Pancreas (tissue), 10 donors: Measurements from ENCODE around the gene RPL39L. TPM values are rescaled to one million over a fixed set of nuclear protein-coding genes. Genes with fewer than 3 reads are reported as not detected.
"Not testable (repeated sequence)": the region's sequence is repeated elsewhere in the genome, so short reads cannot be mapped to it uniquely, and the experiment has no call there.

Source experiments
- ATAC-seq, 4 donors: fragments of 200-7000 bp; cut with Tn5 transposase; one replicate each; pipeline versions ENCODE4 v1.8.0 to v1.9.1; 2020; ENCODE audit warnings: mild to moderate bottlenecking in 4 of 4, moderate library complexity in 4 of 4
- DNase-seq, 6 donors: peaks; one replicate each; pipeline ENCODE4 v3.0.0-alpha.2; 2020
- FAIRE-seq: peaks from 2 replicates; lab custom pipeline; 2012; peaks lifted over from hg19 to GRCh38; lab: Jason Lieb, UNC
- H3K27ac ChIP-seq, 4 donors: fragments of 200-600 bp; sonication (generic); 1 replicate in 3 of 4; 2 replicates in 1 of 4; pipeline versions ENCODE4 v1.5.0 to v1.8.0; 2020
- H3K27me3 ChIP-seq, 4 donors: fragments of 200-600 bp; one replicate each; pipeline ENCODE4 v1.8.0; 2021
- H3K36me3 ChIP-seq, 3 donors: fragments of 200-600 bp; sonication (generic) in 1 of 3; one replicate each; pipeline versions ENCODE4 v1.5.0 to v1.8.0; 2020 to 2021
- H3K4me1 ChIP-seq, 3 donors: fragments of 200-600 bp; one replicate each; pipeline ENCODE4 v1.8.0; 2021
- H3K4me3 ChIP-seq, 4 donors: fragments of 200-600 bp; sonication (generic) in 2 of 4; one replicate each; pipeline versions ENCODE4 v1.5.0 to v1.8.0; 2020 to 2021
- H3K9me3 ChIP-seq, 4 donors: fragments of 200-600 bp; one replicate each; pipeline ENCODE4 v1.8.0; 2021
- WGBS, 2 donors: extraction: QIAGEN DNeasy Blood & Tissue Kit; methylation state at CpG; one replicate each; pipeline ENCODE4 v1.1.7; 2013; 5-methylcytosine and 5-hydroxymethylcytosine counted together
- intact Hi-C, 3 donors: fragments of 100-400 bp; cut with DNase I; formaldehyde crosslinking; loops; one replicate each; pipeline versions ENCODE4 v1.11.1 to v1.14.2; 2022
- polyA plus RNA-seq, 2 donors: library from polyadenylated mRNA; stranded (reverse); fragments of 200-250 nt; gene quantifications; one replicate each; pipeline ENCODE4 v1.2.3, GENCODE V29; 2013
- total RNA-seq, 6 donors: library from RNA; stranded (reverse); fragmentation: NEBNext Ultra II Directional in 4 of 6; extraction: Animal tissue kit (Norgen Biotek cat#: 25700) in 4 of 6; gene quantifications; one replicate each; pipeline versions ENCODE4 v1.2.1 to v1.2.4, GENCODE V29; 2021 to 2023
- TF ChIP-seq, protein P1 (sequence below), 4 donors: fragments of 200-600 bp; sonication (generic) in 3 of 4; IDR thresholded peaks; one replicate each; pipeline versions ENCODE4 v1.5.0 to v1.8.0; 2021; ENCODE audit warnings: antibody characterized with exemption in 4 of 4
- donor health status: healthy with polysubstance abuse.
- donor health status: DM: no; HTN: no; CAD: no; lungs with moderate emphysema.
- donor health status: DM: no; HTN: no; CAD: no.
- donor health status: control.
- donor health status: control.
- donor health status: Bipolar disorder and iron deficiency.
- donor health status: DM: yes; HTN: yes; CAD: no.
- donor health status: DM: no; HTN: no; CAD: no.
- donor health status: DM: no; HTN: no; CAD: no.
- donor health status: DM: yes; HTN: yes; CAD: no.

Gene RPL39L
- total and polyA plus RNA-seq, 8 donors = 0.31 to 2.2 (median 0.90) TPM

DNA sequence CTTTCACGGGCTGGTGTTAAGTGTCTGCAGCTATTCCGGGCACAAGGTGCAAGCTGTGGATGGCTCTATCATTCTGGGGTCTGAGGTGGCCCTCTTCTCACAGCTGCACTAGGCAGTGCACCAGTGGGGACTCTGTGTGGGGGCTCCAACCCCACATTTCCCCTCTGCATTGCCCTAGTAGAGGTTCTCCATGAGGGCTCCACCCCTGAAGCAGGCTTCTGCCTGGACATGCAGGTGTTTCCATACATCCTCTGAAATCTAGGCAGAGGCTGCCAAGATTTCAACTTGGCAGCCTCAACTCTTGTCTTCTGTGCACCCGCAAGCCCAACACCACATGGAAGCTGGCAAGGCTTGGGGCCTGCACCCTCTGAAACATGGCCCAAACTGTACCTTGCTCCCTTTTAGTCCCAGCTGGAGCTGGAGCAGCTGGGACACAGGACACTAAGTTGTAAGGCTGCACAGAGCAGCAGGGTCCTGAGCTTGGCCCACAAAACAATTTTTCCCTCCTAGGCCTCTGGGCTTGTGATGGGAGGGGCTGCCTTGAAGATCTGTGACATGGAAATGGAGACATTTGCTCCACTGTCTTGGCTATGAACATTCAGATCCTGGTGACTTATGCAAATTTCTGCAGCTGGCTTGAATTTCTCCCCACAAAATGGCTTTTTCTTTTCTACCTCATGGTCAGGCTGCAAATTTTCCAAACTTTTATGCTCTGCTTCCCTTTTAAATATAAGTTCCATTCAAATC, 6.0 kb upstream of the RPL39L start:
- no peaks in the 10 kb centered on the region for H3K9me3 ChIP-seq
- TF ChIP-seq, protein P1, sequence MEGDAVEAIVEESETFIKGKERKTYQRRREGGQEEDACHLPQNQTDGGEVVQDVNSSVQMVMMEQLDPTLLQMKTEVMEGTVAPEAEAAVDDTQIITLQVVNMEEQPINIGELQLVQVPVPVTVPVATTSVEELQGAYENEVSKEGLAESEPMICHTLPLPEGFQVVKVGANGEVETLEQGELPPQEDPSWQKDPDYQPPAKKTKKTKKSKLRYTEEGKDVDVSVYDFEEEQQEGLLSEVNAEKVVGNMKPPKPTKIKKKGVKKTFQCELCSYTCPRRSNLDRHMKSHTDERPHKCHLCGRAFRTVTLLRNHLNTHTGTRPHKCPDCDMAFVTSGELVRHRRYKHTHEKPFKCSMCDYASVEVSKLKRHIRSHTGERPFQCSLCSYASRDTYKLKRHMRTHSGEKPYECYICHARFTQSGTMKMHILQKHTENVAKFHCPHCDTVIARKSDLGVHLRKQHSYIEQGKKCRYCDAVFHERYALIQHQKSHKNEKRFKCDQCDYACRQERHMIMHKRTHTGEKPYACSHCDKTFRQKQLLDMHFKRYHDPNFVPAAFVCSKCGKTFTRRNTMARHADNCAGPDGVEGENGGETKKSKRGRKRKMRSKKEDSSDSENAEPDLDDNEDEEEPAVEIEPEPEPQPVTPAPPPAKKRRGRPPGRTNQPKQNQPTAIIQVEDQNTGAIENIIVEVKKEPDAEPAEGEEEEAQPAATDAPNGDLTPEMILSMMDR (IDR thresholded peaks at IDR 0.05) = no peak
- no peak overlapping the region for H3K4me3 ChIP-seq
- 80 to 82% methylated on average over 3 of the region's 3 CpGs for WGBS, 2 donors
- ATAC-seq (no peak), FAIRE-seq (no peak), DNase-seq (no peak)
- H3K27ac ChIP-seq = no peak overlapping the region
- no peaks in the 10 kb centered on the region for H3K27me3 ChIP-seq
- no peaks in the 10 kb centered on the region for H3K4me1 ChIP-seq
- no peaks in the 10 kb centered on the region for H3K36me3 ChIP-seq
- intact Hi-C loops = no loop called here

DNA sequence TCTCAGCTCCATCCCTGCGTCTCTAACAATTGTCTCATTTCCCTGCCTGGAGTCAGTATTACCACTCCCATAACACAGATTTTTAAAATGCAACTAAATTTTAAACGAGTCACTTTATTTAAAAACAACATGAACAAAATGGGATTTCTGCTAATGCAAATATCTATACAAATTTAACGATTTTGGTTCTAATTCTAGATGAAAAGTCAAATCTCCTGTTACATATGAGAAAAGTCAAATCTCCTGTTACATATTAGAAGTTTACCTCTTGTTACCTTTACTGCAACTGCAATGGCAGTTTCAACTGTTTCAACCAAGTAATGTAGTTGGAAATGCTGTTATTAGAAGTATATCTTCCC, 578 bp upstream of the RPL39L start:
- ATAC-seq (no peak), DNase-seq (no peak), FAIRE-seq (no peak)
- Histone ChIP-seq H3K9me3 (no peaks in the 10 kb centered on the region), H3K4me3 (peak overlapping the region; percentile 26 to 54 (median 44)), H3K27ac (peak overlapping the region in 1 of 4 donors; percentile 15), H3K36me3 (no peaks in the 10 kb centered on the region), H3K27me3 (no peaks in the 10 kb centered on the region), H3K4me1 (no peaks in the 10 kb centered on the region)
- 28 to 30% methylated on average over 3 of the region's 3 CpGs for WGBS, 2 donors
- intact Hi-C loops = no loop called here
- TF ChIP-seq, protein P1 (IDR thresholded peaks at IDR 0.05) = peak in 2 of 4 donors; percentile 1 to 4

DNA sequence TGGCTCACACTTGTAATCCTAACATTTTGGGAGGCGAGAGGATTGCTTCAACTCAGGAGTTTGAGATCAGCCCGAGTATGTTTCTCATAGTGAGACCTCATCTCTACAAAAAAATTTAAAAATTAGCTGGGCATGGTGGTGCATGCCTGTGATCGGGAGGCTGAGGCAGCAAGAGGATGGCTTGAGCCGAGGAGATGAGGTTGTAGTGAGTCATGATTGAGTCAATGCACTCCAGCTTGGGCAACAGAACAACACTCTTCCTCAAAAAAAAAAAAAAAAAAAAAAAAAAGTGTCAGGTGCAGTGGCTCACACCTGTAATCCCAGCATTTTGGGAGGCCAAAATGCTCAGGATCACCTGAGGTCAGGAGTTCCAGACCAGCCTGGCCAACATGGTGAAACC, 2.4 kb downstream of the RPL39L start:
- TF ChIP-seq, protein P1 (IDR thresholded peaks at IDR 0.05) = no peak

DNA sequence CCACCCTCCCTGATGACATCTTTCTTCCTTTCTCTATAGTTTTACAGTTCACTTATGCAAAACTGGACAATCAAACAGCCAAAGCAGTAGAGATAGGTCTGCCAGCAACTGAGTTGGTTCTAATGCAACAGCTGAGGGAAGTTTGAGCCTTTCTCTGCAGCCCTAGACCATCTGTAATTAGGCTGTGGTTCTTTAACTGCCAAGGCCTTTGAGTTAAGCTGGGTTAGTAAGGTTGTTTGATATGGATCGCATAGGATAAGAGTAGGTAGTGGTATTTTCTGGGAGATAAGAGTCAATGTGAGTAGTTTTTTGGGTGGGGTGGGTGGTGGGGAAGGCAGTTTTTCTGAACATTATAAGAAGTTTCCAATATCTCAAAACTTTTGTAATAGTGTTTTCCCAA, 3.0 kb downstream of the RPL39L start:
- DNase-seq = no peak
- Histone ChIP-seq H3K27ac (no peak overlapping the region), H3K9me3 (no peaks in the 10 kb centered on the region), H3K36me3 (no peaks in the 10 kb centered on the region), H3K4me3 (no peak overlapping the region), H3K4me1 (no peaks in the 10 kb centered on the region), H3K27me3 (no peaks in the 10 kb centered on the region)
- ATAC-seq = no peak
- TF ChIP-seq, protein P1 (IDR thresholded peaks at IDR 0.05) = no peak
- intact Hi-C loops = no loop called here
- FAIRE-seq = no peak
- WGBS, 2 donors = 87 to 89% methylated on average over 1 of the region's 1 CpG

More for the DNA sequence above, 2.4 kb downstream of the RPL39L start:
- ATAC-seq = no peak
- no peaks in the 10 kb centered on the region for H3K27me3 ChIP-seq
- no peak for DNase-seq
- no peaks in the 10 kb centered on the region for H3K36me3 ChIP-seq
- no peak overlapping the region for H3K4me3 ChIP-seq
- H3K4me1 ChIP-seq = no peaks in the 10 kb centered on the region
- no peak overlapping the region for H3K27ac ChIP-seq
- H3K9me3 ChIP-seq = no peaks in the 10 kb centered on the region
- WGBS, 2 donors = 82 to 86% methylated on average over 4 of the region's 4 CpGs
- intact Hi-C loops = no loop called here
- no peak for FAIRE-seq

DNA sequence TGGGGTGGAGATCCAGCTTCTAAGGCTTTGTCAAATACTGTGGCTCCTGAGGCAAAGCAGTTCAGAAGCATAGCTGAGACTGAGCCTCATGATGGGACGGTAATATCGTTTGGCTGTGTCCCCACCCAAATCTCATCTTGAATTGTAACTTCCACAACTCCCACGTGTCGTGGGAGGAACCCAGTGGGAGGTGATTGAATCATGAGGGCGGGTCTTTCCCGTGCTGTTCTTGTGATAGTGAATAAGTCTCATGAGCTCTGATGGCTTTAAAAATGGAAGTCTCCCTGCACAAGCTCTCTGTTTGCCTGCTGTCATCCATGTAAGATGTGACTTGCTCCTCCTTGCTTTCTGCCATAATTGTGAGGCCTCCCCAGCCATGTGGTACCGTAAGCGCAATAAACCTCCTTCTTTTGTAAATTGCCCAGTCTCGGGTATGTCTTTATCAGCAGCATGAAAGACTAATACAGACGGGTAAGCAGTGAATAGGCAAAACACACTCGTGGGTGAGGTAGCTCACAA, 4.1 kb downstream of the RPL39L start:
- intact Hi-C loops, ATAC-seq, H3K36me3 ChIP-seq, H3K4me1 ChIP-seq, H3K27ac ChIP-seq, H3K4me3 ChIP-seq, DNase-seq, H3K27me3 ChIP-seq, H3K9me3 ChIP-seq, FAIRE-seq: not testable (repeated sequence)
- WGBS, 2 donors = 84 to 85% methylated on average over 11 of the region's 11 CpGs

DNA sequence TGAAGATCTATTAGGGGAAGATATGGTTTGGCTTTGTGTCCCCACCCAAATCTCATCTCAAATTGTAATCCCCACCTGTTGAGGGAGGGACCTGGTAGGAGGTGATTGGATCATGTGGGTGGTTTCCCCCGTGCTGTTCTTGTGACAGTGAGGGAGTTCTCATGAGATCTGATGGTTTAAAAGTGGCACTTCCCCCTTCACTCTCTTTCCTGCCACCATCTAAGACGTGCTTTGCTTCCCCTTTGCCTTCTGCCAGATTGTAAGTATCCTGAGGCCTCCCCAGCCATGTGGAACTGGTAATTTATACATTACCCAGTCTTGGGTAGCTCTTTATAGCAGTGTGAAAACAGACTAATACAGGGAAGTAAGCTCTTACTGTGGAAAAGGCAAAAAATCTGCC, 6.1 kb downstream of the RPL39L start:
- H3K27me3 ChIP-seq, FAIRE-seq, H3K4me3 ChIP-seq, H3K27ac ChIP-seq, H3K4me1 ChIP-seq, DNase-seq, H3K36me3 ChIP-seq, ATAC-seq, H3K9me3 ChIP-seq, intact Hi-C loops: not testable (repeated sequence)
- WGBS, 2 donors = 56 to 82% methylated on average over 2 of the region's 2 CpGs
